ENCODE results near the gene CCDC83.

- no peak for TF ChIP-seq EZH2 (IDR thresholded peaks at IDR 0.05; ENCODE audit: insufficient read depth, poor library complexity, severe bottlenecking)
- TF ChIP-seq EZH2phosphoT487 (IDR thresholded peaks at IDR 0.05; ENCODE audit: insufficient read depth, low read depth), result no peak
Measured at GRCh38 chr11:85809191-85809590, 46.0 kb upstream of the CCDC83 start.

All from GM23248 (cell line).